CD1c-positive myeloid dendritic cell (primary cell): ENCODE results near the gene GAST.

Experiments
- DNase-seq: peaks from one replicate; pipeline ENCODE4 v3.0.0-alpha.2; 2016; ENCODE audit errors: extremely low spot score

The GAST gene

DNA sequence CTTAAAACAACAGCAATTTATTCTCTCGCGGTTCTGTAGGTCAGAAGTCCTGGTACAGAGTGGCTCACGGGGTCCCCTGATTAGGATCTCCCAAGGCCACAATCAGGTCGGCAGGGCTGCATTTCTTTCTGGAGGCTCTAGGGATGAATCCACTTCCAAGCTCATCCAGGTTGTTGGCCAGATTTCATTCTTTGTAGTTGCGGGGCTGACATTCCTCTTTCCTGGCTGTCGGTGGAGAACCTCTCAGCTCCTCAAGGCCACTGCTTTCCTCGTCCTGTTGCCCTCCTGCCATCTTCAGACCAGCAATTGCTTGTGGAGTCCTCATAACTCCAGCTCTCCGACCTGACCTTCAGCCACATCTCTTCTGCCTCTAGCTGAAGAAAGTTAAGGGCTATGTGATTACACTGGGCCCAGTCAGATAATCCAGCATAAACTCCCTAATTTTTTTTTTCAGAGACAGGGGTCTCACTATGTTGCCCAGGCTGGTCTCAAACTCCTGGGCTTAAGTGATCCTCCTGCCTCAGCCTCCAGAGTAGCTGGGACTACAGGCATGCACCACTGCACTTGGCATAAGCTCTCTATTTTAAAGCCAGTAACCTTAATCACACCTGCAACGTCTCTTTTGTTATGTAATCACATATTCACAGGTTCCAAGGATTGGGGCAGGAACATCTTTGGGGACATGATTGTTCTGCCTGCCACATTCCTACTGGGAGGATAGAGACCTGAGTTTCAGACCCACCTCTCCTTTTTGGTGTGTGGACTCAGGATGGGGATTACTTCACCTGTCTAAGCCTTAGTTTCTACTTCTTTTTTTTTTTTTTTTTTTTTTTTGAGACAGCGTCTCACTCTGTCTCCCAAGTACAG lies 4.1 kb upstream of the GAST start:
- DNase-seq = no peak

DNA sequence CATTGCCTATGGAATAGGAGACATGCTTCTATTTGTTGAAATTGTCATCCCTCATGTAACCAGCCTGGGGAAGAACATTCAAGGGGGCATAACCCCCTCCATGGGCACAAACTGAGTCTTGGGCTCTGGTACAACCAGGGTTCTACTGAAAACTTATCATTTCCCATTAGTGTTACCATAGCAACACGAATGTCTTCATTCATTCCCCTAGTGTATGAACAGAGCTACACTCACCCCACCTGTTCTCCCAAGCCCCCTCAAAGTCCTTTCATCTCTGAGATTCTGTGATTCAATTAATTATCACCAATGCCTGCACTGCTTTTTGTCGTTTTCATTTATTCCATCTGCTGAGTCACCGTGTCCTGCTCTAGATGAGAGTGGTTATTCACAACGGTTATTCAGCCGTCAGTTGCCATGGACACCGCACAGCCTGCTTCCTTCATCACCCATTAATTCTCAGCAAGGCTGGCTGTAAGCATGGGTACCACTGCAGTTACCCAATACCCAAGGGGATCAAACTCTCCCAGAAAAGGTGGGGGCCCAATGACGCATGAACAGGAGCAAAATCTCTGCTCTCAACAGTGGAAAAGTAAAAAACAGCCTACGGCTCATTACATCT lies 1.6 kb upstream of the GAST start:
- no peak for DNase-seq

DNA sequence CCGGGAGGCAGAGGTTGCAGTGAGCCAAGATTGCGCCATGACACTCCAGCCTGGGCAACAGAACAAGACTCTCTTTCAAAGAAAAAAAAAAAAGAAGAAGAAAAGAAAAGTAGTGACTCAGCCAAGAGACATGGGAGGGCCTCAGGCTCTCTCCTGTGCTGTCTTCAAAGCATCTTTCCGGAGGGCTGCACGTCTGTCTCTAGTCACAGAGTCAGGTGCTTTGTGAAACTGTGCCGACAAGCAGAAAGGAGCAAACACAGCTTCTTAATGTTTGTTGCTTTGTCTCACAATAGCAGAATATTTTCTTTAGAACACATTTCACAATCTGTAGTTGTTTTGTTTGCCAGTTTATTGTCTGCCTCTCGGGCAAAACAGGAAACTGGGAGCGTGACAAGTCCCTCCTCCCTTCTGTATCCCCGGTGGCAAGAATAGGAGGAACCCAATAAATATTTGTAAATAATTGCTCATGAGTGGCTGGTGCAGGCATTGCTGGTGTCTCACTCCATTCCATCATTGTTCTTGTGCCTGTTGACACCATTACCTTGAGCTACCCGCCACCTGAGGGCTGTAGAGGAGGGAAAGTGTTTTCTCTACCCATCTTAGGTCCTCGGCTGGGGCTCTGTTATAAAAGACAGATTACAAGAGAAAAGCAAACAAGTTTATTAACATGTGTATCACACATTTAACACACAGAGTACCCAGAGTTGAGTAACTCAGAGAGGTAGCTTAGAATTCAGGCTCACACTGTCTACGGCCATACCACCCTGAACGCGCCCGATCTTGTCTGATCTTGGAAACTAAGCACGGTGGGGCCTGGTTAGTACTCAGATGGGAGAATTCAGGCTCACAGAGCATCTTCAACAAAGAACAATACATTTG lies 5.5 kb downstream of the GAST start:
- DNase-seq = peak; percentile 79

DNA sequence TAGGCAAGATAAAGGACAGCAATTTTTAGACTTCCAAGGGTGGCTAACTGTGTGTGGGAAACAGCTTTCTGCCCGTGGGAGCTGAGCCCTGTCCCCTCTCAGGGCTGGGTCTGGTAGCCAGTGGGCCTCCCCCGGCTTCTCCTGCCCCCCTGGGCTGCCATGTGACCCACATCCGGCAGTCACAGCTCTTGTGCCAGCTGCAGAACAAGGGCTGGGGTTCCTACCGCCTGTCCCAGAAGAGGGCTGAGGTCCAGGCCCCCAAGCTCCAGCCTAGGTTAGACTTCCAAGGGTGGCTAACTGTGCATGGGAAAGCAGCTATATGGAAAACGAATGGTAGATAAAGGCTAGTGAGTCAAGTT lies 6.1 kb downstream of the GAST start:
- DNase-seq = no peak

DNA sequence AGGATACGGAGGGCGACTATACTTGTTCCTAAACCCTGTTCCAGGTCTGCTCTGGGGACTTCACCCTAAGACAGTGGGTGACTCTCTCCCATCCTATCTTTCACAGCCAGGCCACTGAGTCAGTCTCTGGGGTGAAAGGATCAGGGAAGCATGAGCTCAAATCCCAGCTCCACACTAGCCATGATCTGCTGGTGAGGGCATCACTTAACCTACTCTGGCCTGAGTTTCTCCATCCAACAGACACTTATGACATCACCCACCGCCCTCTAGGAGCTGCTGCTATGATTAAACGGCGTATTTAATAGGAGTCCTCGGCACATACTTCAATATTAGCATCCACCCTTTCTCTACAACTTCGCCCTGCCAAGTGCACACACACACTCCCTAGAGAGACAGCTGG lies 10.1 kb downstream of the GAST start:
- DNase-seq = no peak

DNA sequence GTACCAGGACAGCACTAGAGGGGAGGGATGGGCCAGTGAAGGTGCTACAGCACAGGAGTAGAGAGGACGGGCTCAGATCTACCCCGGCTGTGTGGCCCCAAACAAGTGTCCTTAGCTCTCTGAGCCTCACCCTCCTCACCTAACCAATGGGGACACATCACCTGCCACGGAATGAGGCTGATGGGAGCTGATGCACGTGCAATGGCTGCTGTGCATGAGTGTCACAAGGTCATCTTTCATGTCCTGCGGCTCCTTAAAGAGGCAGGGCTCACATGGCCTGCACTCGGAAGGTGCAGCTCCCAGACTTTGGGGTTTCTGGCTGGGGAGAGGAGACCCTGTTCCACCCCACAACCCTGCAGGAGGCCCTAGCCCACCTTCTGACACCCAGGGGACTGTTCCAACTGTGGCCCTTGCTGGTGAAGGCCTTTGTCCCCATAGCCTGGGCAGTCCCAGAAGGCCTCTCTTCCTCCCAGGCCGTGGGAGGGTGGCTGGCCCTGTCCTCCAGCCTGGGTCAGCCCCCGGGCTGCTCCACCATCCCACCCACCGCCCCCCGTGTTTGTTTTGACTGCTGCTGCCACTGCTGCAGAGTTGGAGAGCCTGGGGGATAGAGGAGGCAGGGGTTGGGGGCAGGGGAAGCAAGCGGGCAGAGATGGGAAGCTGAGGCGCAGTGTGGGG lies 11.8 kb downstream of the GAST start:
- DNase-seq = no peak

DNA sequence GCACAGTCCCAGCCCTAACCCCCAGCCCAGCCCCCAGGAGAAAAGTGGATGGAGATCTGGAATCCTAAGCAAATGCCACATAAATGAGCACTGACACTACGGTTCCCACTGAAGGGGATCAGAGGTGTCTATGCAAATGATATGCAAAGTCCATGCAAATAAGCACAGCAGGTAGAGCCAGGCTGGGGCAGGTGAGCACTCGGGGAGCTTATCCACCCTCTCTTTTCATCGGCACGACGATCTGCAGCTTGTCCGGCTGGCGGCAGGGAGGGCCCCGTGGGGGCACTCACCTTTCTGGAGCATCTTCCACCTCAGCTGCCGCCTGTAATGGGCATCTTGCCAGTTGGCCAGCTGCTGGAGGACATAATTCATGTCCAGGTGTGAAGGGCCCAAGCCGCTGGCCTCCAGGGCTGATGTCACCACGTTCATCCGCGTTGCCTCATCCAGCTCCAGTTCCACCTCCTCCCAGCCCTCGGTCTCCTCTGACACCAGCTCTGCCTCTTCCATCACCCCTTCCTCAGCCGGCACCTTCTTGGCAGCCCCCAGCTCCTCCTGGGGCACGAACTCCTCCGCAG lies 12.4 kb downstream of the GAST start:
- DNase-seq = no peak

DNA sequence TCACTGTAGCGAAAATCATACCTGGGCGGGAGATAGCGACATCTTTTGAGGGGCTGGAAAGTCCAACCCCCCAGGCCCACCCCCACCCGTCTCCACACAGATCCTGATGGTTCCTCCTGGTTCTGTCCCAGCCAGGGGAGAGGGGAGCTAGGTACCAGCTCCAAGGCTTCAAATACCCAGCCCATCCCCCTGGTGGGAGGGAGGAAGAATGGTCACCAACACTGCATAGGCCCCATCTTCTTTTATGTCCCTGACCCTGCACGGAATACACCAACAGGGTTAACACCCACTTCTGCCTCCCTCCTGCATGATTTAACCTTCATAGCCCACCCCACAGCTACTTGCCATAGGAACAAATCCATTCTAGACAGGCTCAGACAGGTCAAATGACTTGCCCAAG lies 13.0 kb downstream of the GAST start:
- DNase-seq = no peak

DNA sequence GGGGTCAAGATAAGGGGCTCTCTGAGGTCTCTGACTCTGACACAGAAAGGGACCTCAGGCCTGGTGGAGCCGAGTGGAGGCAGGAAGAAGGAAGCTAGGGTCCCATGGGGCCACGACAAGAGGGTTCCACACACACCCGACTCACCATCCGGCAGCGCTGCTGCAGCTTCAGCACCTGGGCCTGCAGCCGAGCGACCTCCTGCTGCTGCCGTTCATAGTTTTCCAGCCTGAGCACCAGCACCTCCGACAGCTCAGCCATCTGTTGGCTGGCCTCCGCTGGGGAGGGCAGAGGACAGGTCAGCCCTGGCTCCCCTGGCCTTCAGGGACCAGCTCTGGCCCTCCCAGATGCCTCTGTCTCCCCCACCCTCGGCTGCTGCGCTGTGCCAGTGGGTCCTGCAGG lies 15.9 kb downstream of the GAST start:
- no peak for DNase-seq

DNA sequence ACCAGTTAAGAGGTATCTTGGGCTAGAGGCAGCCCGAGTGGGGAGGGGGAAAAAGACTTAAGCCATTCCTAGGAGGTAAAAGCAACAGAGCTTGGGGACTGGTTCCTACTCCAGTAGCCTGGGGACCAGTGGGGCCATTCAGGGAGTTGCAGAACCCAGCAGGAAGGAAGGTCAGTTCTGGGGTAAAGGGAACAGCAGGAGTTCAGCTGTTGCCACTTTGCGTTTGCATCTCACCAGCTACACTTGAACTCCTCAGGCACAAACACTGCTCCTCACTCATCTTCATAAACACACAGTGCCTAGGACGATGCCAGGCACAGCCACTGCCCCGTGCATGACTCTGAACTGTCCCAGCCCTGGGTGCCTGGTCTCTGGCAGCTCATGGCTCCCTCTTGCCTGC lies 18.3 kb downstream of the GAST start:
- DNase-seq = no peak

DNA sequence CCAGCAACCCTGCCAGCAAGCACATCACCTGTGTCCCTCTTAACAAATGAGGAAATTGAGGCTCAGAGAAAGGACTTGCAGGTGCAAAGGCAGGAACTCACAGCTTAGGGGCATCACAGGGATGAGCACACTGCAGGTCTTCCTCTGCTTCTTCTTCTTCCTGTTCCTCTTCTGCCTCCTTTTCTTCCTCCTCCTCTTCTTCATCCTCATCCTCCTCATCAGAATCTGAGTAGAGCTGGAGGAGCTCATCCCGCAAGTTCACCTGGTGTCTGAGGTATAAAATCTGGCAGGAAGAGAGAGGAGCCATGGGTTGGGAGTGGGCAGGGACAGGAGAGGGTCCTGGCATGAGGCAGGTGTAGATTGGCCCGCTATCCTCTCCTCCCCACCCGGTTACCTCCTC lies 19.7 kb downstream of the GAST start:
- no peak for DNase-seq

DNA sequence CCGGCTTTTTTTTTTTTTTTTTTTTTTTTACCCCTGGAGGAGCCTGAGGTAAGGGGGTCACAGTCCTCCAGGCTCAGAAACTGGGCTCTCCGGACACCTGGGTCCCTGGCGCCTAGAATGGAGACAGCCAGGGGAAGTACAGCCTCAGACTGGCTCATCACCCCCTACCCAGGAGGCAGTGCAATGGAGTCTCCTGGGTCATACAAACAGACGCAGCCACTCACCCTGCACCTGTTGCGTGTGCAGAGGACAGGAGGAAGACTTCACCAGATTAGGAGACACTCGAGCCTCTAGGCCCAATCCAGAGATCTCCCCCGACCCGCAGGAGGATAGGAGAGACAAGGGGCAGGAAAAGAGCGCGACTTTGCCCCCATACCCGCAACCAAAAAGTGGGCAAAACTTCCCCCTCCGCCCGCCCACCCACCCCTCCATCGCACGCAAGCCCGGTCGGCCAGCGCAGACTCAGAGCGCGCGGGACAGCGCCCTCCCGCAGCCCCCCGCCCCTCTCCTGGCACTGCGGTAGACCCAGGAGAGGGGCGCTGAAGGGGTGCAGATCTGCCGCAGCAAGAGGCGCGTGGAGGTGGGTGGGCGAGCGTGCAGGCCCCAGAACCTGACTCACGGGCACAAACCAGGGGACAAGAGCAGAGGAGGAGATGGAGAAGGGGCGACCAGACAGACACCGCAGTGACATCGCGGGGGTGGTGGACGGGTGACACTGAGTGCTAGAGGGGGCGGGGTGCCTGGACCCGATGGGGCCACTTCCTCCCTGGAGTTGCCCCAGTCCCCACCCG lies 21.4 kb downstream of the GAST start:
- DNase-seq = peak; percentile 18

DNA sequence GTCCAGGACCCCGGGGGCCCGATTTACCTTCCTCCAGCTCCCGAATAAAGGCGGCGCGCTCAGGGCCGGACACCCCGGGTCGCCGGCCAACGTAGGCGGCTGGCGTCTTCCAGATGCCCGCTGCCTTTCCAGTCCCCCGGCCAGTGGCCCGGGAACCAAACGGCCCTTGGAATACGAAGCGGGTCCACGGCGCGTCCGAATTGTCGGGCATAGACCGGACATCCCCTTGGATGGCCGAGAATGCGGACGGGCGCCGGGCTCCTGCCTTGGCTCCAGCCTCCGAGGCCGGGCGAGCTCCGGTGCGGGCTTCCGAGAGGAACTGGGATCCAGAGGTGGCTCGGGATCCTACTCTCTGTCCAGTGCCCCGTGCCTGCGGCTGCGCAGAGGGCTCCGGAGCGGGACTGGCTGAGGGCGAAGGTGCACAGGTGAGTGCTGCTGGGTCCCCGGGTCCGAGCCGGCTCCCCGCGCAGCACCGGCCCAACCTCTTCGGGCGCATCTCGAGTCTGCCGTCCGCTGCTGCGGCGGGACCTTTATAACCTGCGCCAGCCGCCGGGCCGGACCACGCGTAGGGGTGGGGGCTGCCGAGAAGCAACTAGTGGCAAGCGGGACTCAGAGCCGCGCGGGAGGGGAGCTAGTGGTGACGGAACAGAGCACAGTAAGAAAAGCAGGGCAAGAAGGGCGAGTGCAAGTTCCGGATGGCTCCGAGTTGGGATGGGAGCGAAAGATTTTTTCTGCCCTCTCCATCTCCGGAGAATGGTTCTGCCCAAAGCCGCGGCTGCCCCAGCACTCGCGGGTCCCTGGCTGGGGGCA lies 22.2 kb downstream of the GAST start, which contains the start of gene HAP1:
Gene HAP1, minus strand, starts transcription at position 505 of the 810 bp plus-strand sequence. Its CDS starts 9 bp downstream, at position 496.
- DNase-seq = peak; percentile 14

DNA sequence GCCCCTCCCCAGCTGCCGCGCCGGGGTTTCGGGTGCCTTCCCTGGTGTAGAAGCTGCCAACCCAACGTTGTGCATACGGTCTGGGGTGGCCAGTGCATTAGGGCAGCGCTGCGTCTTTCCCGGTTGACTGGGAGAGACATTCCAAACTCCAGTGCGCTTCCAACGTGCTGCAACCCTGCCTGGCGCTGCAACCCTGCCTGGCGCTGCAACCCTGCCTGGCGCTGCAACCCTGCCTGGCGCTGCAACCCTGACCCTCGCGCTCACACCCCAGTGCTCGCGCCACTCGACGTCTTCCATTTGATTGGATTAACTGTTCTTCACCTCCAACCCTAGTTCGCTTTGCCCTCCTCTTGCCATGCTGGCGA lies 22.8 kb downstream of the GAST start:
- no peak for DNase-seq

DNA sequence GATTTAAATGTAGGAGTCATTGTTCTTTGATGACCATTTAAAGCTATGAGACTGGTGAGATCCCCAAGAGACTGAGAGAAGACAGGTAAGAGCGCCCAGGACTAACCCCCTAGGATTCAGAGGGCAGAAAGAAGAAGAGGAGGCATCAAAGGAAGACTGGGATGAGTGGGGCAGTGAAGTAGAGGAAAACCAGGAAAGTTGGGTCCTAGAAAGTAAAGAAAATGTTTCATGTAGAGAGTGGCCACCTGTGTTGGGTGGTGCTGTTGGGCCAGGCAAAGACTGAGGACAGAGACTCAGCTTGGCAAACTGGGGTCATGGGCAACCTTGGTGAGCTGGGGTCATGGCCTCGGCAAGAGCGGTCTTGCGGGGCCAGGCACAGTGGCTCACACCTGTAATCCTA lies 23.6 kb downstream of the GAST start:
- no peak for DNase-seq

DNA sequence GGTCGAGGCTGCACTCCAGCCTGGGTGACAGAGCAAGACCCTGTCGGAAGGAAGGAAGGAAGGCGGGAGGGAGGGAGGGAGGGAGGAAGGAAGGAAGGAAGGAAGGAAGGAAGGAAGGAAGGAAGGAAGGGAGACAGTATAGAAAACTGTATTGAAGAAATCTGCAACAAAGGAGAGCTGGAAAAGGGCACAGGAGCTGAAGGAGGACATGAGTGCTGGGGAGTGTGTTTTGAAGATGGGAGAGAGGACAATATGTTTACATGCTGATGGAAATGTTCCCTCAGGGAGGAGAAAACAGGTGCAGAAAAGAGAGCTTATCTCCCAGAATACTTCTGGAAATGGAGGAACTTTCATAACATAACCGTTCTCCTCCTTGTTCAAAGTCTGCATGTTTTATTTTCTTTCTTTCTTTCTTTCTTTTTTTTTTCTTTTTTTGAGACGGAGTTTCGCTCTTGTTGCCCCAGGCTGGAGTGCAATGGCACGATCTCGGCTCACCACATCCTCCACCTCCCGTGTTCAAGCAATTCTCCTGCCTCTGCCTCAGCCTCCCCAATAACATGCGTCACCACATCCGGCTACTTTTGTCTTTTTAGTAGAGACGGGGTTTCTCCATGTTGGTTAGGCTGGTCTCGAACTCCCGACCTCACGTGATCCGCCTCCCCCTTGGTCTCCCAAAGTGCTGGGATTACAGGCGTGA lies 25.0 kb downstream of the GAST start:
- DNase-seq = no peak

DNA sequence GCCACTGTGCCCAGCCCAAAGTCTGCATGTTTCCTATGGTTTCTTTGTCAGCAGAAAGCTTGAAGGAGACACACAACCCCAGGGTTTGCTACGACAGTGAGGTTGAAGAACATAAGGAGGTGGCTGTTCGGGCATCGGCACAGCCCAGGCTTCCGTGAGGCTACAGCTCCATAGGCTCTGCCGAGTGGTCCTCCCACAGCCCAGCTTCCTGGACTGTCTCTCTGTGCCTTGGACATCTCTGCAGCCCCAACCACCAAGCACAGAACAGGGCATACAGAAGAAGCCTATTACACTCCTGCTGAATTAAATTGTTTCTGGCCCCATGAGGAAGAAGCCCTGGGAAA lies 25.5 kb downstream of the GAST start:
- no peak for DNase-seq

DNA sequence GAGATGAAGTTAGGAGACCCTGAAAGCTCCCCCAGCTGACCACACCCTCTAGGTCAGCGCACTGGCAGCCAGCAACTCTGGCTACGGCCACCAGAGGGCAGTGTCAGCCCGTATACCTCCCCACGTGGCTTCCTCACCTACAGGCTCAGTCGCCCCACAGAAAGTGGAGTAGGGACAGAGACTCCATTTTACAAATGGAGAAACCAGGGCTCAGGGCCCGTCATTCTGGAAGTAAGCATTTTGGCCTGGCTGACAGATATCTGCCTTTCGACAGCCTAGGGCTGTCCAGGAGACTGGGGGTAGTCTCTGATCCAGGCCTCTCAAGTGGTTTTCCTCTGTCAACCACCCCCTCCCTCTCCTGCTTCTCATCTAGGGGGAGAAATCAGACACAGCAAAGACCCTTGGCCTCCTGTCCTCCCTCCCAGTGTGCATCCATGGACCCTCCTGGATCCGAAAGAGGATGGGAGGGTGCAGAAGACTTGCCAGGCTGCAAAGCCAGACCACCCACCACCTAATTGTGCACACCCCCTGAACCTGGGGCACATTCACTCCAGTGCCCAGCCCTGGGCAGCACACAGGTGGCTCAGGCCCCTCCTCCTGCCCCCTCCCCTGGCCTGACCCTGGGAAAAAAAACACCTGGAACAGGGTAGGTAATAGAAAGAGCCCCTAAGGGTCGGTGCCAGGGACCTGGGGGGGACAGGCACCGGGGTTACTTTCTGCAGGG lies 26.1 kb downstream of the GAST start:
- peak; percentile 85 for DNase-seq

DNA sequence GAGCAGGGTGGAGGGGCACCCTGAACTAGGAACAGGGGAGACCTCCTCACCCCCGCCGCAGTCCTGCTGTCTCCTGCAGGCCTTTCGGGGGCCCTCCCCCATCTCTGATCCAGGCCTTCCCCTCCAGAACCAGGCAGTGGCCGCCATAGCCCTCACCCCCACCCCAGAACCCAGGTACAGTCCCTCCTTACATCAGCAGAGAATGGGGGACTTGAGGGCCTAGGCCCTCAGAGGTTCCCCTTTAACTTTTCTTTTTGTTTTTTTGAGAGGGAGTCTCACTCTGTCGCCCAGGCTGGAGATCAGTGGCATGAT lies 26.6 kb downstream of the GAST start:
- DNase-seq = no peak
